CD4-positive, alpha-beta T cell treated with Interleukin-21 for 1 hour (primary cell): ENCODE measurements around the gene HIVEP2.

Experiments used
- DNase-seq: peaks from one replicate; pipeline ENCODE4 v3.0.0-alpha.2; 2020

HIVEP2 gene

GRCh38 chr6:142765306-142765705, 179.7 kb downstream of the HIVEP2 start:
- DNase-seq: no peak

GRCh38 chr6:142764311-142764710, 180.7 kb downstream of the HIVEP2 start:
- no peak for DNase-seq

DNA sequence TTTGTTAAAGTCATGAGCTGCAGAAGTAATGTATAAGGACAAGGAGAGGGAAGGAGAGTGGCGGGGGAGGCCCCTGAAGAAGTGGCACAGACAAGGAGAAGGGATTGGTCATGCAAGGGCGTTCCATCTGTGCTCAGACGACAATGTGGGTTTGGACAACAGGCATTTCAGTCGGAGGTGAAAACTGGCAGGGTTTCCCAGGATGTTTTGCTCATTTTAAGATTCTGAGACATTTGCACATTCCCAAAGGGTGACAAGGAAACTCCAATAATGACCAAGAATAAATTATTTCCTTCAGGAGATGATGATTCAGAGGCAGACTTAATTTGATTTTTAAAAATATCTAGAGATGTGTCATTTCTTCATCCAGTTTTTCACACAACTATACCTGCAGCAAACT, 181.8 kb downstream of the HIVEP2 start:
- no peak for DNase-seq

DNA sequence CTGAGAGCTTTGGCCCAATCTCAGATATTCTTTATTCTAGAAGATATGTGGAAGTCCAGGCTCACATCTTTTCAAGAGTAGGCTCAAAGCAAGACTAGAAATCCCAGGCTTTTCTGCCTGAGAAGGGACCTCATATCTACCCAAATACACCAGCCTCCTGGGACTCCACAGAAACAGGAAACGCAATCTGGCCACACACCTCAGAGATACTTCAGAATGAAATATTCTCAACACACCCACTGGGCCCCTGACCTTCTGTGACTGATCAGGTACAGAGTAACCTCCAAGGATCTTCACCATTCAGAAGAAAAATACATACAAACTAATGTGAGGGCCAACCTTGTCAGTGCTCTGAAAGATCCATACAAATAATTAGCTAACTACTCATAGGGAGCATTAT, 183.2 kb downstream of the HIVEP2 start:
- DNase-seq: no peak

GRCh38 chr6:142760152-142760551, 184.8 kb downstream of the HIVEP2 start:
- DNase-seq: no peak

- no peak for DNase-seq
Observed at GRCh38 chr6:142758629-142759025, 186.3 kb downstream of the HIVEP2 start.

- DNase-seq: no peak
Observed at GRCh38 chr6:142757852-142758628, 186.9 kb downstream of the HIVEP2 start.

DNA sequence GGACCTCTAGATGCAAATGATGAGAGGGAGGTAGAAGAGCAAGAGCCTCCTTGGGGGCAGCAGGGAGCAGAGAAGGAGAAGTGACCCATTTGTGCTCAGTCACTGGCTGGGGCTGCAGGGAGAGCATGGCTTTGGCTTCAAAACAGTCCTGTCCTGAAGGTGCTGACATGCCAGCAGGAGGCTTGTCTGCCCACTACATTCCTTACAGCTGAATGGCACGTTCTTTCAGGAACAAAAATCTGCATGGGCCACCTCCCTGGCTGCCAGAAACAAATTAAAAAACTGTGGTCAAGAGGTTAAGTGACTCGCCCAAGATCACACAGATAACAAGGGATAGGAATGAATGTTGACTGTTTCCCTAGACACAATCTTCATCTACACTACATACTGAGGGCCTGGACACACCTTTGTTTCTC, 188.8 kb downstream of the HIVEP2 start:
- no peak for DNase-seq

DNA sequence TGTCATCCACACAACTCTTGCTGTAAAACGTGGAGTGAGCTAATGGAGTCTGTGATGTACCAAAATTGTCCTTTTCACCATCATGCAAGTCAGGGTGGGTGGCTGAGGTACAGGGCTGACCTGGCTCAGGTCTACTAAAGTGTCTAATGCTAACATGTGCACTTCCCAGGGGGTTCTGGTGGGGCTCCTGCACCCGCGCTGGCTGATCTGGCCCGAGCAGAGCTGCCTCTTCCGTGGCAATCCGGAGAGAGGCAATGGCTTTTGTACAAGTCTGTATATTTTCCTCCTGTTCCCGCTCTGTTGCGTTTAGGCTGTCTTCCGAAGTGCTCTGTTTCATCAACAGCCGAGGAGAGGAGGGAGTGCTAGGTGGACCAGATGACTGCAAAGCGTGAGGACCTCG, 191.8 kb downstream of the HIVEP2 start:
- no peak for DNase-seq

GRCh38 chr6:142752348-142752747, 192.6 kb downstream of the HIVEP2 start:
- no peak for DNase-seq

GRCh38 chr6:142751452-142751851, 193.5 kb downstream of the HIVEP2 start:
- no peak for DNase-seq

DNA sequence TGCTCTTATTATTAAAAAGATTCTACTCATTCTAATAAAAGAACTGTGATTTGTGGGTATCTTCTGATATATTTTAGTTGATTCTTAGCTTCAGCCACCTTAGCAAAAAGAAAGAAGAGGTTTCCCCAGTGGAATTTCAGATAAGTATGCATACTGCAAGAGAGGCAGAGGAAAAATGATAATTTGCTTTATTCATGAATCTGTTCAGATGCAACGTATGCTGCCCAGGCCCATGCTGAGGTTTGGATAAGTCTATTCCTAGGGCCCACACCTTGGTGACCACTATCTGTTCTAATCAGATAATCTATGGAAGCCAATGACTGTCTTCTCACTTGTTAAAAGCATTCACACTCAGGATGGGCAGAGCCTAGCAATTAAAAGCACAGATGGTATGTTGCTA, 194.0 kb downstream of the HIVEP2 start:
- DNase-seq: no peak

GRCh38 chr6:142749556-142749955, 195.4 kb downstream of the HIVEP2 start:
- DNase-seq: no peak

DNA sequence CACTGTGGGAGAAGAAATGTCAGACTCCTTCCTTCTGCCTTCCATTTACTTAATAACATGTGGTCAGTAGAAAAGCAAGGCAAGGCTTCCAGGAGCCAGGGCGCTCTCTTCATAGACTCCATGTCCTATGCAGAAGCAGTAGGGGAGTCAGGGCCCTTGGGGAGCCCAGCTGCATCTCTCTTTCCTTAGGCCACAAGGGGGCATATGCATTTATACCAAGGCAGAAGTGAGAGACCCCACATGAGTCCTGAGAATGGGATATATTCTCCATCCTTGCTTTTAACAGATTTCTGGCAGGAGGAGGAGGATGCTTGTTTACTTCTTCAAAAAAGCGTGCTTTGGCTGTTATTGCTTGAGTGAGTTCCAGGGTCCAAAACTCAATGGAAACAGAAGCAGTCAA, 198.5 kb downstream of the HIVEP2 start:
- peak; percentile 54 for DNase-seq

- DNase-seq: no peak
Observed at GRCh38 chr6:142744836-142745235, 200.1 kb downstream of the HIVEP2 start.

DNA sequence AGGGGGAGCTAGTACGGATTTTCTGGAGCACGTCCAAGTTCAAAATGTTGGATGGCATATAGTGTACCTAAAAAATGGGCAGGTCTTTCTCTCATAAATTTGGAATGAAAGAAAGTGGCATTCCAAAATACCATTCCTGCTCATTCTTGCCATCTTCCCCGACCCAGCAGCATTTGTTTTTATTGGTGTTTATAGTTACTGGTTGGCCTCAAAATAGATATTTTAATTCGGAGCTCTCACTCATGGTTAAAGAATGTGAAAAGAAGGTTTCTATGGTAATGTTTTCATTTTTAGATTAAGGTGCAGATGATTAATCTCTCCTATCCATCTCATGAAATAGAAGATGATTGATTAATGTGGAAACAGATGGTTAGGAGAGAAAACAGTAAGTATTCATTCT, 204.5 kb downstream of the HIVEP2 start:
- DNase-seq: no peak

- DNase-seq: no peak
Observed at GRCh38 chr6:142738731-142739130, 206.2 kb downstream of the HIVEP2 start.

GRCh38 chr6:142738035-142738396, 207.0 kb downstream of the HIVEP2 start:
- DNase-seq: no peak

DNA sequence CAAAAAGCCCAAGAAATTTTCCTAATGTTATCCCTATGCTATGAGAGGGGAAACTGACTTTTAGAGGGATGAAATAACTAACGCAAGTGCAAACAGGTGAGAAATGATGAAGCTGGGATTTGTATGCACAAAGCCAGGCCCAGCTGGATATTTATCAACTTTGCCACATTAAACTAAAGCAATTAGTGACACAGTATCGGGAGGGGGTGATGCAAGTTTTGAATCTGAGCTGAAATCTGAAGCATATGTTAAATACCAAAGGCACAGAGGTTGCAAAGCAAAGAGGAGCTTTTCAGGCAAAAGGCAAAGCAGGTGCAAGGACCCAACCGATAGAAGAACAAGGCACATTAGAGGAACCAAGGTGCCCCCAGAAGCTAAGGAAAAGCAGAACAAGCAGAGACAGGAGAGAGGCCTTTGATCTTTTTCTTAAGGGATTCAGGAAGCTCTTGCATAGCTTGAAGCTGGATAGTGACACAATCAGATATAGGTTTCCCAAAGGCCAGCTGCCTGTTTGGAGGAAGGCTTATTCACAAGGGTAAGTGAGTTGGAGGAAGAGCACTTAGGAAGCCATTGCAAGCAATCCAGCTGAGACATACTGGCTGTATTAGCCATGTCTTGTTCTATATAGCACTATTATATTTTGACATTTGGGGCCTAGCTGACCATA, 207.5 kb downstream of the HIVEP2 start:
- DNase-seq: no peak

- DNase-seq: no peak
Observed at GRCh38 chr6:142735204-142735603, 209.8 kb downstream of the HIVEP2 start.

GRCh38 chr6:142732790-142733189, 212.2 kb downstream of the HIVEP2 start:
- DNase-seq: no peak

DNA sequence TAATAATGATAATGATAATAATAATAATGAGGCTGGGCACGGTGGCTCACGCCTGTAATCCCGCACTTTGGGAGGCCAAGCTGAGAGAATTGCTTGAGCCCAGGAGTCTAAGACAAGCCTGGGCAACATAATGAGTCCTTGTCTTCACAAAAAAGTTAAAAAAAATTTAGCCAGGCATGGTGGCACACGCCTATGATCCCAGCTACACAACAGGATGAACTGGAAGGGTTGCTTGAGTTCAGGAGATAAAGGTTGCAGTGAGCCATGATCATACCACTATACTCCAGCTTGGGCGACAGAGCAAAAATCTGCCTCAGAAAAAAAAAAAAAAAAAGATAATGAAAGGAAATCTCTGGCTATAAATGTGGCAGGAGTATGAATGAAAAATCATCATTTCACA, 213.4 kb downstream of the HIVEP2 start:
- no peak for DNase-seq

DNA sequence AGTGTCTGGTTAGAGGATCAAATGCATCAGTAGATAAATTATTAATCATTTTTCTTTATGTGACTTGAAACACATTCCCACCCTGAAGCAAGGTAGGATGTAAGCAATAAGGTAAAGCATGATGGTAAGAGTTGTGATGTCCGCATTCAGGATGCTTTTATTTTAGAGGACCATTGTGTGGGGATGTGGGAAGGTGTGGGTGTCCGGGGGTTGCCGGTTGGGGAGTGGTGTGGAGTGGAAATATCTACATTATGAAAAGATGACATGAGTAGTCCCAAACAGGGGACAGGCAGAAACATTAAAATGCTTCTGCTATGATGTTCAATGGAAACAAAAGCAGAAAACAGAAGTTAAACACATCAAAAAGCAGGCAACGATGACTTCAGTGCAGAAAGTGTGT, 215.4 kb downstream of the HIVEP2 start:
- DNase-seq: no peak

GRCh38 chr6:142728910-142729481, 216.0 kb downstream of the HIVEP2 start:
- DNase-seq: no peak
